Panc1 (cell line): ENCODE measurements around the gene AANAT. TPM values are rescaled to one million over a fixed set of nuclear protein-coding genes. Genes with fewer than 3 reads are reported as not detected.

Experiments used
- ATAC-seq: fragments of 200-7000 bp; cut with Tn5 transposase; 2 replicates; pipeline ENCODE4 v1.9.1; 2020; ENCODE audit warnings: mild to moderate bottlenecking, moderate library complexity
- BruUV-seq: library from RNA; stranded (reverse); fragments of 400-500 nt; replicated peaks from 2 replicates; lab custom pipeline; 2021; lab: Mats Ljungman, UMichigan
- CTCF ChIA-PET: fragments of 300-600 bp; sonication (Branson Sonifier 250); formaldehyde crosslinking; loops from one replicate; lab custom pipeline; 2022; ENCODE audit warnings: antibody characterized with exemption; lab: Charles Lee
- POLR2A ChIA-PET: fragments of 300-600 bp; sonication (Branson Sonifier 250); formaldehyde crosslinking; loops from one replicate; lab custom pipeline; 2022; ENCODE audit warnings: antibody characterized with exemption; lab: Charles Lee
- DNase-seq: peaks from one replicate; pipeline ENCODE4 v3.0.0-alpha.2; 2010; ENCODE audit warnings: low read depth, low spot score
- H3K27ac ChIP-seq: 2 replicates; pipeline ENCODE4 v1.5.1; 2011; ENCODE audit warnings: mild to moderate bottlenecking, low read length, inconsistent platforms
- H3K27me3 ChIP-seq: fragments of 200-500 bp; sonication (Bioruptor generic); 2 replicates; pipeline ENCODE4 v1.6.0; 2014; ENCODE audit warnings: low read length, inconsistent platforms; ENCODE audit not compliant: control insufficient read depth, insufficient read depth
- H3K36me3 ChIP-seq: fragments of 200-500 bp; sonication (Bioruptor generic); 2 replicates; pipeline ENCODE4 v1.5.1; 2014; ENCODE audit warnings: inconsistent platforms, mild to moderate bottlenecking, low read length, moderate library complexity; ENCODE audit not compliant: control insufficient read depth, insufficient read depth
- H3K4me1 ChIP-seq: 2 replicates; pipeline ENCODE4 v1.5.1; 2011; ENCODE audit warnings: inconsistent platforms, mild to moderate bottlenecking, low read length, moderate library complexity; ENCODE audit not compliant: control insufficient read depth, insufficient read depth
- H3K4me3 ChIP-seq, 2 experiments: 2 replicates each; pipeline ENCODE4 v1.5.1; 2011 to 2012; ENCODE audit warnings: low read depth in 2 of 2, low read length in 2 of 2, mild to moderate bottlenecking in 2 of 2, inconsistent platforms in 1 of 2, moderate library complexity in 1 of 2
- H3K9me3 ChIP-seq: fragments of 200-500 bp; sonication (Bioruptor generic); 2 replicates; pipeline ENCODE4 v1.5.1; 2014; ENCODE audit warnings: low read depth, mild to moderate bottlenecking, inconsistent platforms, low read length, moderate library complexity; ENCODE audit not compliant: control insufficient read depth, insufficient read depth
- CTCF ChIP-seq: fragments of 450-650 bp; IDR thresholded peaks from 2 replicates; pipeline ENCODE4 v1.5.1; 2017; ENCODE audit warnings: mild to moderate bottlenecking
- POLR2AphosphoS5 ChIP-seq: IDR thresholded peaks from 2 replicates; pipeline ENCODE4 v1.6.1; 2012; ENCODE audit warnings: mild to moderate bottlenecking, low read depth, low read length, moderate library complexity
- REST ChIP-seq, 2 experiments: IDR thresholded peaks; 2 replicates each; pipeline ENCODE4 v1.6.1; 2011 to 2012; ENCODE audit warnings: low read depth in 2 of 2, control low read depth in 1 of 2, low read length in 1 of 2, mild to moderate bottlenecking in 1 of 2, moderate library complexity in 1 of 2; ENCODE audit not compliant: insufficient read depth in 1 of 2
- TCF7L2 ChIP-seq: IDR thresholded peaks from 2 replicates; pipeline ENCODE4 v1.6.1; 2011; ENCODE audit warnings: mild to moderate bottlenecking, low read depth, low read length, inconsistent platforms
- in situ Hi-C: cut with HindIII; loops from 2 replicates; pipeline ENCODE4 v1.10.0; 2016; ENCODE audit warnings: low sequenced_read_pairs, low pct_unique_long_range_greater_than_20kb
- intact Hi-C: fragments of 100-400 bp; cut with micrococcal nuclease; formaldehyde crosslinking; loops from one replicate; pipeline ENCODE4 v1.10.0; 2022; ENCODE audit not compliant: unreplicated experiment
- total RNA-seq: library from RNA; stranded (reverse); gene quantifications from one replicate; pipeline ENCODE4 v1.2.1, GENCODE V29; 2021; ENCODE audit not compliant: unreplicated experiment

The AANAT gene
- total RNA-seq, 1 experiment from 2014 or later = not detected

- no peak overlapping the region for H3K4me3 ChIP-seq
- H3K27me3 ChIP-seq = no peaks in the 10 kb centered on the region
- POLR2A ChIA-PET = interaction anchor here (0.5 kb wide), 1 partner anchor 268 kb away, joined by 3 read pairs; no protein-coding TSS in a partner anchor
- ATAC-seq (no peak), DNase-seq (no peak)
- no peaks in the 10 kb centered on the region for H3K9me3 ChIP-seq
- H3K36me3 ChIP-seq = no peaks in the 10 kb centered on the region
- intact Hi-C loops (no loop called here), in situ Hi-C loops (no loop called here)
- CTCF ChIA-PET = interaction anchor here (0.5 to 1.2 kb wide), 2 partner anchors 9 to 175 kb away, joined by 3 to 5 read pairs; no protein-coding TSS in a partner anchor
- TF ChIP-seq POLR2AphosphoS5 (0 out of 2 replicates have a peak, but pooled peaks have one; percentile 1), REST (IDR thresholded peaks at IDR 0.05; ENCODE audit: insufficient read depth in 1 of 2, low read depth in 2 of 2, low read length in 1 of 2) (no peak), CTCF (no peak)
- no peaks in the 10 kb centered on the region for H3K4me1 ChIP-seq
- H3K27ac ChIP-seq = no peak overlapping the region
- BruUV-seq = TSS peak; percentile 61
These were observed 7.5 kb downstream of the AANAT start for GRCh38 chr17:76474894-76475293.

GRCh38 chr17:76475302-76475701, 7.9 kb downstream of the AANAT start:
- ChIA-PET POLR2A (interaction anchor here (0.5 kb wide), 1 partner anchor 268 kb away, joined by 3 read pairs; no protein-coding TSS in a partner anchor), CTCF (interaction anchor here (0.5 to 1.2 kb wide), 2 partner anchors 9 to 175 kb away, joined by 3 to 5 read pairs; no protein-coding TSS in a partner anchor)
- no peak for ATAC-seq
- in situ Hi-C loops (no loop called here), intact Hi-C loops (no loop called here)
- BruUV-seq = no TSS peak
- H3K4me1 ChIP-seq = no peaks in the 10 kb centered on the region
- no peak overlapping the region for H3K27ac ChIP-seq
- TF ChIP-seq TCF7L2 (no peak), REST (IDR thresholded peaks at IDR 0.05; ENCODE audit: insufficient read depth in 1 of 2, low read depth in 2 of 2, low read length in 1 of 2) (no peak)
- H3K9me3 ChIP-seq = no peaks in the 10 kb centered on the region
- no peaks in the 10 kb centered on the region for H3K36me3 ChIP-seq
- H3K4me3 ChIP-seq = no peak overlapping the region
- no peaks in the 10 kb centered on the region for H3K27me3 ChIP-seq
- DNase-seq = no peak
